IPS-18c (cell line): ENCODE data around the gene FLYWCH1.
"Not testable (repeated sequence)": the region's sequence is repeated elsewhere in the genome, so short reads cannot be mapped to it uniquely, and the experiment has no call there.

Experiments
- H3K4me3 ChIP-seq: 2 replicates; pipeline ENCODE4 v1.7.0; 2013; ENCODE audit warnings: low read depth, mild to moderate bottlenecking, low read length, moderate library complexity; ENCODE audit not compliant: insufficient read depth
- H3K9me3 ChIP-seq: one replicate; pipeline ENCODE4 v1.6.1; 2013; ENCODE audit warnings: mild to moderate bottlenecking, low read length, moderate library complexity; ENCODE audit not compliant: control insufficient read depth, insufficient read depth

Gene FLYWCH1

DNA sequence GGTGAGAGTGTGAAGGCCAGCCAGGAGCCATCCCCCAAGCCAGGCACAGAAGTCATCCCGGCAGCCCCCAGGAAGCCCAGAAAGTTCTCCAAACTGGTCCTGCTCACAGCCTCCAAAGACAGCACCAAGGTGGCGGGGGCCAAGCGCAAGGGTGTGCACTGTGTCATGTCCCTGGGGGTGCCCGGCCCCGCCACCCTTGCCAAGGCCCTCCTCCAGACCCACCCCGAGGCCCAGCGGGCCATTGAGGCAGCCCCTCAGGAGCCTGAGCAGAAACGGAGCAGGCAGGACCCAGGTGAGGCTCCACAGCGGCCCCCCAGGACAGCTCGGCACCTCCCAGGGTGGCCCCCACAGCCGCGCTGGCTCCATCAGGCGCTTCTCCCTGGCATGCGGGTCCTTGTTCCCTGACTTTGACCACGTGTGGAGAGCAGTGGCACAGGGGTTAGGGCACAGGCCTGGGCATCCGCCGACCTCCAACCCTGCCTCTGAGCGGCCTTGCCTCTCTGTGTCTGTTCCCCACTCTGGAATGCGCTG lies 15.2 kb upstream of the FLYWCH1 start:
- H3K4me3 ChIP-seq = no peak overlapping the region

DNA sequence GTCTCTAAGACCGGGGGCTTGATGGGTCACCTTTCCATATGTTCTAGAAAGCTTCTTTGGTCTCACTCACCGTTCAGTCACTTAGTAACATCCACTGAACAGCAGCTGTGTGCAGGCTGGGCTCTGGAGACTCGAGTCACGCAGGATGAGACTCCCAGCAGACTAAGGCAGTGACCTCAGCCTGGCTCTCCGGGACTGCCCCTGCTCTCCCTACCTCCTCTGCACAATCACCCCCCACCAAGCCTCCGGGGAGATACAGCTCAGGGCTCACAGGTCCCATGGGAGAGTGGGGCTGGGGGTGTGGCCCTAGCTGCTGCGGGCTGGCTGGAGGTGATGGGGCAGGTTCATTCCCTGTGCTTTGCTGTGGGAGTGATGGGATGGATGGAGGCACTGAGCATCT lies 14.6 kb upstream of the FLYWCH1 start:
- Histone ChIP-seq H3K9me3 (no peaks in the 10 kb centered on the region), H3K4me3 (no peak overlapping the region)

More for the DNA sequence above, 15.2 kb upstream of the FLYWCH1 start:
- no peaks in the 10 kb centered on the region for H3K9me3 ChIP-seq

DNA sequence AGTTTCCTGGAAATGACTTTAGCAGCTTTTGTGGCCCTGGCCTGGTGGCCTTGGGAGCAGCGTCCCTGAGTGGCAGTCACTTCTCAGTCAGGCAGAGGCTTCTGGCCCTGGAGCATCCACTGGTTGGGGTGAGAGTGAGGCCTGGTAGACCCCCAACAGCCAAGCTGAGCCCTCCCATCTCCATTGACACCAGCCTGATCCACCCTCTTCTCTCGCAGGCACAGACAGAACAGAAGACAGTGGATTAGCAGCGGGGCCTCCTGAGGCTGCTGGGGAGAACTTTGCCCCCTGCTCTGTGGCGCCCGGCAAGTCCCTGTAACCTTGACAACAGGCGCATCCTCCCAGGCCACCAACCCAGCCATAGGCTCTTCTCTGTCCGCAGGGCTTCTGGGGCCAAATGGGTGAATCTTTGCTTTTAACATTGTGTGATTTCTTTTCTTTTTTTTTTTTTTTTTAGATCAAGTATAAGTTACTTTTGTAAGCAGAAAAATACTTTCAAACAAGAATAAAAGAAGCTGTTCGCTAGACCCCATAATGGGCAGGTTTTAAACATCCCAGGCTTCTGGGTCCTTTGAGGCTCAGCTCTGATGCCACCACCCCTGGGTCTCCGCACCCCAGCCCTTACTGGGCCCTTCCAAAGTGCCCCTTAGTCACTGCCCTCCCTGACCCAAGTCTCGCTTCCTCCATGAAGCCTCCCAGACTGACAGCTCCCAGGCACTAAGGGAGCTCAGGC lies 12.7 kb upstream of the FLYWCH1 start:
- Histone ChIP-seq H3K4me3 (no peak overlapping the region), H3K9me3 (no peaks in the 10 kb centered on the region)

DNA sequence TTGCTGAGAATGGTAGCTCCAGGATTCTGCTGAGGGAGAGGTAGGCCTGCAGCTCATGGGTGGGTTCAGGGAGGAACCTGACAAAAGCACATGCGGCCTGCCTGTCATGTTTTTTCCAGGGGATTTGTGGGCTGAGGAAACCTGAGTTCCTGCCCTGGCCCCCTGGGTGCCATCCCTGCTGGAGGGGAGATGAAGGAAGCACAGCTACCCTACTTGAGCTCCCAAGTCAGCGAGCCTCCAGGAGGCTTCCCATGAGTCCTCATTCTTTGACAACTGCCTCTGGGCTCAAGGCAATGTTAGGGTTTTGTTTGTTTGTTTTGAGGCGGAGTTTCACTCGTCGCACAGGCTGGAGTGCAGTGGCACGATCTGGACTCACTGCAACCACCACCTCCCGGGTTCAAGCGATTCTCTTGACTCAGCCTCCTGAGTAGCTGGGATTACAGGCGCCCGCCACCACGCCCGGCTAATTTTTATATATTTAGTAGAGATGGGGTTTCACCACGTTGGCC lies 12.1 kb upstream of the FLYWCH1 start:
- H3K9me3 ChIP-seq = no peaks in the 10 kb centered on the region
- H3K4me3 ChIP-seq = no peak overlapping the region

DNA sequence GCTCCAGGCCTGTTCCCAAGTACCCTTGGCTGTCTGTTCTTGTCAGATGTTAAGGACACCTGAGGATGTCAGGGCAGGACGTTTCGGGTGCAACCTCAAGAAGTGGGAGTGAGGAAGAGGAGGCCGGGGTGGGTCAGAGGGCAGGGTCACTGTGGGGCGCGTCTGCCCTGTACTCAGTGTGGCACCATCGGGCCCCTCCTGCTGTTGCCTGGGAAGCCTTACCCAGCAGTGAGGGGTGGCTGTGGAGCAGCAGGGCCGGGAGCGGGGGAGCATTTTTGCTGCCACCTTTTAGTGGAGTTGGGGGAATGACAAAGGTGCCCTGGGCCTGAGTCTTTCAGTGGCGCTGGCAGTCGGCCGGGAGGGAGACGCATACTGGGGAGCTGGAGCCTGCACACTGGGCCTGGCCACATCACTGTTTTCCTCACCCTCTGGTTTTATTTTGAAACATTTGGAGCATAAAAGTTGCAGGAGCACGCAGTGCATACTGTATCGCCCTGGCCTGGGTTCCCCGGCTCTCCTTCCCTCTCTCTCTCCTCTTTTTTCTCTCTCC lies 11.1 kb upstream of the FLYWCH1 start:
- H3K9me3 ChIP-seq = no peaks in the 10 kb centered on the region
- H3K4me3 ChIP-seq = no peak overlapping the region

DNA sequence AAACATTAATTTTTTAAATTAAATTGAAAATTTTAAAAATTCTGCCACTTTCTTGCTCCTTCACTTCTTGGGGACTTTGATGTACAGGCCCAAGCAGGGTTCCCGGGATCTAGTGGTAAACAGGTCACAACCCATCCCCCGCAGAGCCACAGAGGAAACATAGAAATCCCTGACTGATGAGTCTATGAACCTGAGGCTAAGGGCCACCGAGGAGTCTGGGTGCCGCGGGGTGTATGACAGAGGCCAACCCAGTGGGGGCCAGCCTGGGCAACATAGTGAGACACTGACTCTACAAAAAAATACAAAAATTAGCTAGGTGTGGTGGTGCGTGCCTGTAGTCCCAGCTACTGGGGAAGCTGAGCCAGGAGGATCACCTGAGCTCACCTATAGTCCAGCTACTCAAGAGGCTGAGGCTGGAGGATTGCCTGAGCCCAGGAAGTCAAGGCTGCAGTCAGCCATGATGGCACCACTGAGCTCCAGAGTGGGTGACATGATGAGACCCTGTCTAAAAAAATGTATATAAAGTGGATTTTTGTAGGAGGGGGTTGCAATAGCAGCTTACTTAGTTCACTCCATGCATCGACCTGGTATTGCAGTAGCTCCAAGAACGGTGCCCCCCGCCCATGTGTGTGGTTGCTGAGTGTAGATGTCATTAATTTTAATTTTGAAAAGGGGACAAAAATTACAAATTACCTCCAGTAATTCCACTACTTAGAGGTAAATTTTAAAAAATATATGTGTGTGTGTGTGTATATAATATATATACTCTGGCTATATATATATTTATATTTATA lies 9.2 kb upstream of the FLYWCH1 start:
- H3K4me3 ChIP-seq = no peak overlapping the region

DNA sequence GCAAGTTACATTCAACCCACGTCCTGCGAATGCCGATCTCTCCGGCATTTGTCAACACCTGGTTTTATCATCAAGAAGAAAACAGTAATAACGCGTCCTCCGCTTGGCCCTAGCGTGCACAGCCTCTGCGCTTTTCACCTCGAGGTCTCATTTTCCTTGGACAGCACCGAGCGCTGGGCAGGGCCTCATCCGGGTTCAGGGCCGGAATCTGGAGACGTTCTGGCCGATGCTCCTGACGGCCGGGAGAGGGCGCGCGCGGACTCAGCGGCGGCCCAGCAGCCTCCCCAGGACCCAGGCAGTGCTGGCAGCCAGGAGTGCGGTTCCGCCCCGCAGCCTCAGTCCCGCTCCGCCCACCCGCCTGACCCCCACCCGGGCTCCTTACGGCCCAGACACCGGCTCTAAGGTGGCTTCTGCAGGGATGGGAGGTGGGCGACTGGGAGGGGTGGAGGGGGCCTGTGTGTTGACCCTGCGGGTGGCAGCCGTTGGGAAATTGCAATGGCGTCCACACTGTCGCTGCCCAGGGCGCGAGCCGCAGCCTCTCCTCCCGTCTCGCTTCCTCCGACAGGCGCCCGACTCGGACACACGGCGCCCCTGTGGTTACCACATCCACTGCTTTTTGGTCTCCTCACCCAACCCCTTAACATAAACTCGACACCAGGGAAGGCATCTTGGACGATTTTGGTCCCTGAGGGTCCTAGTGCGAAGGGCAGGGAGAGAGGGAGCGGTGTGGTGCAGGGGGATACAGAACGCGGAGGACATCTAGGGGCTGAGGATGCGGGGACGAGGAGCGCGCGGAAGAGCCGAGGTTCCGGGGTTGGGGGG lies 7.4 kb upstream of the FLYWCH1 start:
- H3K9me3 ChIP-seq = no peaks in the 10 kb centered on the region
- H3K4me3 ChIP-seq = peak overlapping the region; percentile 65

More for the DNA sequence above, 9.2 kb upstream of the FLYWCH1 start:
- no peaks in the 10 kb centered on the region for H3K9me3 ChIP-seq

DNA sequence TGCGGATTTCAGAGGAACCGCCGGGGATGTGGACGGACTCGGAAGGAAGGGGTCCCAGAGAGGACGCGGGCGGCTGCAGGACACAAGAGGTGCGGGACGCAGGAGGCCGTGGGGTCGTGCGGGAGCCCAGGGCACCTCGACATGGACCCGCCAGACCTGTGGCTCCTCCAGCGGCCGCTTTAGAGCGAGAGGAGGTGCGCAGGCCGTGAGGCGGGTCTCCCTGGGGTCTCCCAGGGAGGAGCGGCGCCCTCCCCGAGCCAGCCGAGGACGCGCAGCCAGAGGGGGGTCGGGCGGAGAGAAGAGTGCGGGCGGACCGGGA lies 6.8 kb upstream of the FLYWCH1 start:
- no peaks in the 10 kb centered on the region for H3K9me3 ChIP-seq

DNA sequence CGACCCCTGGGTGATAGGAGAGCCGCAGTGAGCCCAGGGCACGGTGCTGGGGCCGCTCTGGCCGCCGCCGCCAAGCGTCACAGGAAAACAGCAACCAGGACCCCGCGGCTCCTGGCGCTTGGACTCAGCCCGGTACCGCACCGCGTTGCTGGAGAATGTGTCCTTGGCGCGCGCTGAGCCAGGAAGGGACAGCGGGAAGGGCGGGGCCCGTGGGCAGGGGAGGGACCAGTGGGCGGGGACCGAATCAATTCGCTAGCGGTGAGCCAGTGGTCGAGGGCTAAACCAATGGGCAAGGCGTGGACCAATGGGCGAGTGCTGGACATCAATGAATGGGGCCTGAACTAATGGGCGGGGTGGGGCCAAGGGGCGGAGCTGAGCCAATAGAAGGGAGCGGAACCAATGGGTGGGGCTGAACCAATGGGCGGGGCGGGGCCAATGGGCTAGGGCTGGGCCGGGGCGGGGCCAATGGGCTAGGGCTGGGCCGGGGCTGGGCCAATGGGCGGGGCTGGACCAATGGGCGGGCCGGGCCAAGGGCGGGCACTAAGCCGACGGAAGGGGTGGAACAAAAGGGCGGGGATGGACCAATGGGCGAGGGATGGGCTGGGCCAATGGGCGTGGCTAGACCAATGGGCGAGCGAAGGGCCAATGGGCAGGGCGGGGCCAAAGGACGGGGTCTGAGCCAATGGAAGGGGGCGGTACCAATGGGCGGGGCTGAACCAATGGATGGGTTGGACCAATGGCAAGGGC lies 6.3 kb upstream of the FLYWCH1 start:
- H3K9me3 ChIP-seq = no peaks in the 10 kb centered on the region
- H3K4me3 ChIP-seq = peak overlapping the region; percentile 65

More for the DNA sequence above, 6.8 kb upstream of the FLYWCH1 start:
- peak overlapping the region; percentile 65 for H3K4me3 ChIP-seq

DNA sequence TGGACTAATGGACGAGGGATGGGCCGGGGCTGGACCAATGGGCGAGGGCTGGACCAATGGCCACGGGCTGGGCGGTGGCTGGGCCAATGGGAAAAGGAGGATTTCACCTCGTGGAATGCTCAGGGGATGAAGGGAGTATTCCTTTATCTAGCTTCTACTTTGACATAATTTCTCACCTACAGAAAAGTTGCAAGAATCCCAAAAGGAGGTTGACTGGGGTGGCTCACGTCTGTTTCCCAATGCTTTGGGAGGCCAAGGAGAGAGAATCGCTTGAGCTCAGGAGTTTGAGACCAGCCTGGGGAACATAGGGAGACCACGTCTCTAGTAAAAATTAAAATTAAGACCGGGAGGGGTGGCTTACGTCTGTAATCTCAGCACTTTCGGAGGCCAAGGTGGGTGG lies 5.7 kb upstream of the FLYWCH1 start:
- Histone ChIP-seq H3K9me3 (no peaks in the 10 kb centered on the region), H3K4me3 (no peak overlapping the region)

DNA sequence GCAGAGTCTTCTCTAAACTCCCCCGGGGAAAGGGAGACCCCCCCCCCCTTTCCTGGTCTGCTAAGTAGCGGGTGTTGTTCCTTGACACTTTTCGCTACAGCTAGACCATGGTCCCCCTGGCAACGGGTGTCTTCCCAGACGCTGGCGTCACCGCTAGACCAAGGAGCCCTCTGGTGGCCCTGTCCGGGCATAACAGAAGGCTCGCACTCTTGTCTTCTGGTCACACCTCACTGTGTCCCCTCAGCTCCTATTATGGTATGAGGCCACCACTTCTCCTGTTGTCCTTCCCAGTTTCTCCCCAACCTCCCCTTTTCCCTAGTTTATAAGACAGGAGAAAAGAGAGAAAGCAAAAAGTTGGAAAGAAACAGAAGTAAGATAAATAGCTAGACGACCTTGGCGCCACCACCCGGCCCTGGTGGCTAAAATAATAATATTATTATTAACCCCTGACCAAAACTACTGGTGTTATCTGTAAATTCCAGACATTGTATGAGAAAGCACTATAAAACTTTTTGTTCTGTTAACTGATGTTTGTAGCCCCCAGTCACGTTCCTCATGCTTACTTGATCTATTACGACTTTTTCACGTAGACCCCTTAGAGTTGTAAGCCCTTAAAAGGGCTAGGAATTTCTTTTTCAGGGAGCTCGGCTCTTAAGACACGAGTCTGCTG lies 4.5 kb upstream of the FLYWCH1 start:
- H3K9me3 ChIP-seq, H3K4me3 ChIP-seq: not testable (repeated sequence)

DNA sequence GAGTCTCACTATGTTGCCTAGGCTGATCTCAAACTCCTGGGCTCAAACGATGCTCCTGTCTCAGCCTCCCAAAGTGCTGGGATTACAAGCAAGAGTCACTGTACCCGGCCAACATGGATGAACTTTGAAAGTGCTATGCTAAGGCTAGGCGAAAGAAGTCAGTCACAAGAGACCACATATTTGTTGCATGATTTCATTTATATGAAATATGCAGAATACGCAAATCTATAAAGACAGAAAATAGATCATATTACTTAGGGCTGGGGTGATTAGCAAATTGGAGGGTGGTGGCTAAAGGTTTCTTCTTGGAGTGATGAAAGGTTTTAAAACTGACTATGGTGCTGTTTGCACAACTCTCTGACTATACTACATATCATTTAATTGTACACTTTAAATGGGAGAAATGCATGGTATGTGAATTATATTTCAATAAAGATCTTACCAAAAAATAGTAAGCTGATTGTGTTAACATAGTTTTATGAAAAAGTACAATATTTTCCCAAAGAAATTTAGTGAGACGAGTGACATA lies 1.2 kb upstream of the FLYWCH1 start:
- no peak overlapping the region for H3K4me3 ChIP-seq
- no peaks in the 10 kb centered on the region for H3K9me3 ChIP-seq

DNA sequence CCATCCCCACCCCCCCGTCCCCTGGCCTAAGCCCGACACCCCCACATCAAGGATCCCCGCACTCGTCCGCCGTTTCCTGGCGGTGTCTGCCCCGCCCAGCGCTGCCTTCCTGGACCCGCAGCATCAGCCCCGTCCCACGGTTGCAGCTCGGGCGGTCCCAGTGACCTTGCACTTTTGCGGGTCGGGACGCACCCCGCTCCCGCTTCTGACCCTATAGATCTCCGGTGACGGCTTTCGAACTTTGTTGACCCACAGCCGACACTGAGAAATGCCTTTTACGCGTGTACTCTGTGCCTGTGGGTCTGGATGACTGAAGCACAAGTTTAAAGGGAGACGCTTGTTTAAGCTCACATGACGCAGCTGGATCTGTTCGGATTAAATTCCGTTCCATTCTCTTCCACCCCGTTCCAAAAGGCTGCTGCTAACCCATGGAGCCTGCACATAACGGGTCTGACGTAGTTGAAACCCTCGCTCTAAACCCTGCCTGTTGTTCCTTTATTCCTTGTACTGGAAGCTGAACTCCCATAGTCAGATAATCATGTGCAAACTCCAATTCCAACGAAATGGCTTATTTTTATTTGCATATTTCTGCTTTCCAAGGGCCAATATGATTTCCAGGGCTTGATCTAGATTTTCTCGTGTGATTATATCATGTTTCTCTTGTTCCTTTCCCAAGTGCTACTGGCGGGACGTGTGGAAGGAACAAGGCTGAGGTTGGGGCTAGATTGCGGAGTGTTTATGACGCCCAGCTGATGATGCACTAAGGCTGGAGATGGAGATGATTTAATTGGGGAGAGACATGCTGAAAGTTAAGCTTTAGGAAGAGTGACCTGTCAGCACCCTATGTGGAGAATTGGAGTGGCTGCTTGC lies 834 bp downstream of the FLYWCH1 start:
- H3K4me3 ChIP-seq = peak overlapping the region; percentile 79
- no peaks in the 10 kb centered on the region for H3K9me3 ChIP-seq

DNA sequence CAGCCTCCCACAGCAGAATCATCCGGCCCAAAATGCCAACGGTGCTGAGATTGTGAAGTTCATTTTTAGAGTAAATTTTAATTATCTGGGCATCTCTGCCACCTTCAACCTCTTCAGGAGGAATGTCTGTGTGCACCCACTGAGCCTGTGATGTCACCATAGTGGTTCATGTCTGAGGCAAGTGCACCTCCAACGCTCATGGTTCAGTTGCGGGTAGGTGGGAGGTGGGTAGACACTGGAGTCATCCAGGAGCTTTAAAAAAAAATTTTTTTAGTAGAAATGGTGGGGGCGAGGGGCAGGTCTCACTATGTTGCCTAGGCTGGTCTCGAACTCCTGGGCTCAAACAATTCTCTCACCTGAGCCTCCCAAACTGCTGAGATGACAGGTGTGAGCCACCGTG lies 1.9 kb downstream of the FLYWCH1 start:
- H3K9me3 ChIP-seq = no peaks in the 10 kb centered on the region
- H3K4me3 ChIP-seq = no peak overlapping the region

DNA sequence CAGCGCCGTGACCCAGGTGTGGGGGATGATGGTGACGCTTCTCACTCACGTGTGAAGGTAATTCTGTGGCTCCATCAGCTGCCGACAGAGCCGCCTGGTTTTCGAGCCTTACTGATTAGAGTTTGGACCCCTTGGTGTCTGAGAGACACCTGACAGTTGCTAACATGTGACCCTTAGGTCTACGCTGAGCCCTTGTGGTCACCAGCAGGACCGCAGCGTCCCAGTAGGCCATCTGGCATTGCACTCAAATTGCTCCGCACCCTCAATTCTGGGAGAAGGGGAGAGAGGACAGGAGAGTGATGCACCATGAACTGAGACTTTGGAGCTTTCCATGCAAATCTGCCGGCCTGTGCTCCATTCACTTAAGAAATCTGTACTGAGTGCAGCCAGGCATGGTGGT lies 2.5 kb downstream of the FLYWCH1 start:
- H3K4me3 ChIP-seq = no peak overlapping the region
- no peaks in the 10 kb centered on the region for H3K9me3 ChIP-seq
